Panc1 (cell line): ENCODE results near the gene ARGLU1. TPM values are rescaled to one million over a fixed set of nuclear protein-coding genes. Genes with fewer than 3 reads are reported as not detected.

Source experiments
- ATAC-seq: fragments of 200-7000 bp; cut with Tn5 transposase; 2 replicates; pipeline ENCODE4 v1.9.1; 2020; ENCODE audit warnings: mild to moderate bottlenecking, moderate library complexity
- BruUV-seq: library from RNA; stranded (reverse); fragments of 400-500 nt; replicated peaks from 2 replicates; lab custom pipeline; 2021; lab: Mats Ljungman, UMichigan
- CTCF ChIA-PET: fragments of 300-600 bp; sonication (Branson Sonifier 250); formaldehyde crosslinking; loops from one replicate; lab custom pipeline; 2022; ENCODE audit warnings: antibody characterized with exemption; lab: Charles Lee
- POLR2A ChIA-PET: fragments of 300-600 bp; sonication (Branson Sonifier 250); formaldehyde crosslinking; loops from one replicate; lab custom pipeline; 2022; ENCODE audit warnings: antibody characterized with exemption; lab: Charles Lee
- DNase-seq: peaks from one replicate; pipeline ENCODE4 v3.0.0-alpha.2; 2010; ENCODE audit warnings: low read depth, low spot score
- H3K27ac ChIP-seq: 2 replicates; pipeline ENCODE4 v1.5.1; 2011; ENCODE audit warnings: mild to moderate bottlenecking, low read length, inconsistent platforms
- H3K27me3 ChIP-seq: fragments of 200-500 bp; sonication (Bioruptor generic); 2 replicates; pipeline ENCODE4 v1.6.0; 2014; ENCODE audit warnings: low read length, inconsistent platforms; ENCODE audit not compliant: control insufficient read depth, insufficient read depth
- H3K36me3 ChIP-seq: fragments of 200-500 bp; sonication (Bioruptor generic); 2 replicates; pipeline ENCODE4 v1.5.1; 2014; ENCODE audit warnings: inconsistent platforms, mild to moderate bottlenecking, low read length, moderate library complexity; ENCODE audit not compliant: control insufficient read depth, insufficient read depth
- H3K4me1 ChIP-seq: 2 replicates; pipeline ENCODE4 v1.5.1; 2011; ENCODE audit warnings: inconsistent platforms, mild to moderate bottlenecking, low read length, moderate library complexity; ENCODE audit not compliant: control insufficient read depth, insufficient read depth
- H3K4me3 ChIP-seq, 2 experiments: 2 replicates each; pipeline ENCODE4 v1.5.1; 2011 to 2012; ENCODE audit warnings: low read depth in 2 of 2, low read length in 2 of 2, mild to moderate bottlenecking in 2 of 2, inconsistent platforms in 1 of 2, moderate library complexity in 1 of 2
- H3K9me3 ChIP-seq: fragments of 200-500 bp; sonication (Bioruptor generic); 2 replicates; pipeline ENCODE4 v1.5.1; 2014; ENCODE audit warnings: low read depth, mild to moderate bottlenecking, inconsistent platforms, low read length, moderate library complexity; ENCODE audit not compliant: control insufficient read depth, insufficient read depth
- CTCF ChIP-seq: fragments of 450-650 bp; IDR thresholded peaks from 2 replicates; pipeline ENCODE4 v1.5.1; 2017; ENCODE audit warnings: mild to moderate bottlenecking
- POLR2AphosphoS5 ChIP-seq: IDR thresholded peaks from 2 replicates; pipeline ENCODE4 v1.6.1; 2012; ENCODE audit warnings: mild to moderate bottlenecking, low read depth, low read length, moderate library complexity
- REST ChIP-seq, 2 experiments: IDR thresholded peaks; 2 replicates each; pipeline ENCODE4 v1.6.1; 2011 to 2012; ENCODE audit warnings: low read depth in 2 of 2, control low read depth in 1 of 2, low read length in 1 of 2, mild to moderate bottlenecking in 1 of 2, moderate library complexity in 1 of 2; ENCODE audit not compliant: insufficient read depth in 1 of 2
- SIN3A ChIP-seq: IDR thresholded peaks from 2 replicates; pipeline ENCODE4 v1.6.1; 2012; ENCODE audit warnings: low read depth, mild to moderate bottlenecking, low read length, moderate library complexity, borderline replicate concordance; ENCODE audit not compliant: insufficient read depth
- TCF7L2 ChIP-seq: IDR thresholded peaks from 2 replicates; pipeline ENCODE4 v1.6.1; 2011; ENCODE audit warnings: mild to moderate bottlenecking, low read depth, low read length, inconsistent platforms
- in situ Hi-C: cut with HindIII; loops from 2 replicates; pipeline ENCODE4 v1.10.0; 2016; ENCODE audit warnings: low sequenced_read_pairs, low pct_unique_long_range_greater_than_20kb
- intact Hi-C: fragments of 100-400 bp; cut with micrococcal nuclease; formaldehyde crosslinking; loops from one replicate; pipeline ENCODE4 v1.10.0; 2022; ENCODE audit not compliant: unreplicated experiment
- total RNA-seq: library from RNA; stranded (reverse); gene quantifications from one replicate; pipeline ENCODE4 v1.2.1, GENCODE V29; 2021; ENCODE audit not compliant: unreplicated experiment

The ARGLU1 gene
- total RNA-seq, 1 experiment from 2014 or later: 38.5 TPM

GRCh38 chr13:106536244-106537034 lies 31.5 kb downstream of the ARGLU1 start:
- H3K27ac ChIP-seq: no peak overlapping the region
- no peak for TF ChIP-seq REST (IDR thresholded peaks at IDR 0.05; ENCODE audit: insufficient read depth in 1 of 2, low read depth in 2 of 2, low read length in 1 of 2)
- TF ChIP-seq SIN3A: no peak
- peak; percentile 85 for TF ChIP-seq CTCF
- no peaks in the 10 kb centered on the region for H3K9me3 ChIP-seq
- ATAC-seq (peak; percentile 66), DNase-seq (peak; percentile 38)
- H3K27me3 ChIP-seq: no peaks in the 10 kb centered on the region
- ChIA-PET POLR2A (interaction anchor here (0.6 kb wide), 1 partner anchor 31 kb away, joined by 3 read pairs; the partner anchor contains the start of gene ARGLU1), CTCF (no interaction called here)
- H3K36me3 ChIP-seq: no peaks in the 10 kb centered on the region; the same call in none of the 2 replicates
- peak overlapping the region; percentile 50 to 55 for H3K4me3 ChIP-seq
- no peaks in the 10 kb centered on the region; the same call in 1 of the 2 replicates for H3K4me1 ChIP-seq
- intact Hi-C loops (loop anchor here (10.0 kb wide), 2 partner anchors 1122 to 1962 kb away; no protein-coding TSS in a partner anchor), in situ Hi-C loops (no loop called here)
- BruUV-seq: no TSS peak

- H3K36me3 ChIP-seq: no peaks in the 10 kb centered on the region; the same call in 1 of the 2 replicates
- no peak within 1 kb of the TSS for H3K27ac ChIP-seq
- no peaks in the 10 kb centered on the region for H3K27me3 ChIP-seq
- in situ Hi-C loops (no loop called here), intact Hi-C loops (loop anchor here (10.0 kb wide), 2 partner anchors 1121 to 1961 kb away; no protein-coding TSS in a partner anchor)
- peaks cover 3% of the 10 kb centered on the region for H3K4me1 ChIP-seq
- ATAC-seq: peak; percentile 90
- ChIA-PET POLR2A (interaction anchor here (0.6 kb wide), 1 partner anchor 14 kb away, joined by 3 read pairs; no protein-coding TSS in a partner anchor), CTCF (interaction anchor here (1.1 kb wide), 1 partner anchor 1964 kb away, joined by 3 read pairs; no protein-coding TSS in a partner anchor)
- no TSS peak for BruUV-seq
- peak; percentile 12 for DNase-seq
- H3K9me3 ChIP-seq: no peaks in the 10 kb centered on the region
- peak within 1 kb of the TSS; percentile 50 to 55 for H3K4me3 ChIP-seq
- TF ChIP-seq CTCF: no peak
- no peak for TF ChIP-seq POLR2AphosphoS5
- TF ChIP-seq TCF7L2: no peak
- TF ChIP-seq SIN3A: peak; percentile 44; the same call in 1 of the 2 replicates
- TF ChIP-seq REST (IDR thresholded peaks at IDR 0.05; ENCODE audit: insufficient read depth in 1 of 2, low read depth in 2 of 2, low read length in 1 of 2): no peak
These were observed 32.2 kb downstream of the ARGLU1 start, which contains the start of gene EFNB2 for GRCh38 chr13:106535552-106536243. Gene EFNB2 (minus strand): TSS chr13:106535662. CDS start chr13:106534964, 698 bp downstream.
